IPS DF 6.9 (cell line): ENCODE measurements around the gene PCIF1.
"Not testable (repeated sequence)": the region's sequence is repeated elsewhere in the genome, so short reads cannot be mapped to it uniquely, and the experiment has no call there.

ENCODE experiments used
- DNase-seq: peaks from one replicate; pipeline ENCODE4 v3.0.0-alpha.2; 2013; ENCODE audit warnings: low read depth, low spot score
- H3K27ac ChIP-seq: one replicate; pipeline ENCODE4 v1.5.1; 2013; ENCODE audit warnings: low read length, control low read depth
- H3K27me3 ChIP-seq: 2 replicates; pipeline ENCODE4 v1.6.1; 2013; ENCODE audit warnings: mild to moderate bottlenecking, low read length; ENCODE audit not compliant: control insufficient read depth, insufficient read depth
- H3K36me3 ChIP-seq: 2 replicates; pipeline ENCODE4 v1.6.1; 2013; ENCODE audit warnings: low read length; ENCODE audit not compliant: control insufficient read depth, insufficient read depth
- H3K4me1 ChIP-seq: 2 replicates; pipeline ENCODE4 v1.6.1; 2013; ENCODE audit warnings: low read length; ENCODE audit not compliant: control insufficient read depth, insufficient read depth
- H3K4me3 ChIP-seq: 2 replicates; pipeline ENCODE4 v1.5.1; 2013; ENCODE audit warnings: mild to moderate bottlenecking, low read length
- H3K9me3 ChIP-seq: 2 replicates; pipeline ENCODE4 v1.6.1; 2013; ENCODE audit warnings: low read length, inconsistent platforms; ENCODE audit not compliant: control insufficient read depth, insufficient read depth
- WGBS: extraction: QIAGEN DNeasy Blood & Tissue Kit; methylation state at CpG from one replicate; pipeline ENCODE4 v1.1.7; 2013; ENCODE audit warnings: mixed read lengths, missing lambda C conversion rate; ENCODE audit not compliant: insufficient read length, insufficient coverage; 5-methylcytosine and 5-hydroxymethylcytosine counted together

The PCIF1 gene

GRCh38 chr20:45893831-45894230, 40.7 kb upstream of the PCIF1 start:
- peaks cover 4% of the 10 kb centered on the region; the same call in 1 of the 2 replicates for H3K36me3 ChIP-seq
- no peak overlapping the region for H3K4me3 ChIP-seq
- H3K4me1 ChIP-seq, result no peaks in the 10 kb centered on the region

GRCh38 chr20:45894797-45895196, 39.7 kb upstream of the PCIF1 start:
- DNase-seq, result no peak
- H3K36me3 ChIP-seq, result peaks cover 7% of the 10 kb centered on the region; the same call in 1 of the 2 replicates
- no peaks in the 10 kb centered on the region for H3K4me1 ChIP-seq
- no peaks in the 10 kb centered on the region for H3K27me3 ChIP-seq
- H3K4me3 ChIP-seq, result no peak overlapping the region
- no peak overlapping the region for H3K27ac ChIP-seq
- H3K9me3 ChIP-seq, result no peaks in the 10 kb centered on the region
- WGBS, result no CpG with 5 or more reads among the region's 12 CpGs

More at GRCh38 chr20:45893831-45894230, 40.7 kb upstream of the PCIF1 start:
- no peaks in the 10 kb centered on the region for H3K27me3 ChIP-seq
- H3K9me3 ChIP-seq, result no peaks in the 10 kb centered on the region
- no peak for DNase-seq
- WGBS, result no CpG with 5 or more reads among the region's 4 CpGs
- no peak overlapping the region for H3K27ac ChIP-seq

- H3K27ac ChIP-seq, result no peak overlapping the region
- H3K4me3 ChIP-seq, result no peak overlapping the region
- no CpG with 5 or more reads among the region's 14 CpGs for WGBS
- peaks cover 10% of the 10 kb centered on the region; the same call in 1 of the 2 replicates for H3K36me3 ChIP-seq
- H3K27me3 ChIP-seq, result no peaks in the 10 kb centered on the region
- H3K4me1 ChIP-seq, result no peaks in the 10 kb centered on the region
- H3K9me3 ChIP-seq, result no peaks in the 10 kb centered on the region
- no peak for DNase-seq
These were observed 37.8 kb upstream of the PCIF1 start for GRCh38 chr20:45896641-45897161.

GRCh38 chr20:45897289-45897688, 37.2 kb upstream of the PCIF1 start:
- Histone ChIP-seq H3K27ac (no peak overlapping the region), H3K36me3 (peaks cover 14% of the 10 kb centered on the region), H3K9me3 (no peaks in the 10 kb centered on the region), H3K4me1 (no peaks in the 10 kb centered on the region), H3K4me3 (no peak overlapping the region), H3K27me3 (no peaks in the 10 kb centered on the region)
- no CpG with 5 or more reads among the region's 2 CpGs for WGBS
- DNase-seq, result no peak

- Histone ChIP-seq H3K4me3 (no peak overlapping the region), H3K9me3 (no peaks in the 10 kb centered on the region), H3K27ac (no peak overlapping the region), H3K36me3 (peaks cover 15% of the 10 kb centered on the region), H3K27me3 (no peaks in the 10 kb centered on the region), H3K4me1 (no peaks in the 10 kb centered on the region)
- DNase-seq, result no peak
- no CpG with 5 or more reads among the region's 7 CpGs for WGBS
These were observed 36.8 kb upstream of the PCIF1 start for GRCh38 chr20:45897692-45898091.

GRCh38 chr20:45898285-45898684, 36.2 kb upstream of the PCIF1 start:
- Histone ChIP-seq H3K9me3 (no peaks in the 10 kb centered on the region), H3K4me1 (no peaks in the 10 kb centered on the region), H3K36me3 (peaks cover 15% of the 10 kb centered on the region), H3K4me3 (no peak overlapping the region), H3K27ac (no peak overlapping the region), H3K27me3 (no peaks in the 10 kb centered on the region)
- no CpG with 5 or more reads among the region's 12 CpGs for WGBS
- DNase-seq, result no peak

- Histone ChIP-seq H3K36me3 (peaks cover 15% of the 10 kb centered on the region), H3K4me1 (no peaks in the 10 kb centered on the region), H3K4me3 (no peak overlapping the region), H3K27ac (no peak overlapping the region), H3K27me3 (no peaks in the 10 kb centered on the region), H3K9me3 (no peaks in the 10 kb centered on the region)
- no CpG with 5 or more reads among the region's 13 CpGs for WGBS
- no peak for DNase-seq
These were observed 35.2 kb upstream of the PCIF1 start for GRCh38 chr20:45899046-45899835.

- H3K4me1 ChIP-seq, DNase-seq, H3K9me3 ChIP-seq, H3K4me3 ChIP-seq, H3K27me3 ChIP-seq, H3K27ac ChIP-seq: not testable (repeated sequence)
- WGBS, result no CpG with 5 or more reads among the region's 6 CpGs
- peaks cover 20% of the 10 kb centered on the region for H3K36me3 ChIP-seq
These were observed 33.2 kb upstream of the PCIF1 start for GRCh38 chr20:45901332-45901731.

- H3K27ac ChIP-seq, result no peak overlapping the region
- H3K36me3 ChIP-seq, result peaks cover 20% of the 10 kb centered on the region
- H3K9me3 ChIP-seq, result no peaks in the 10 kb centered on the region
- no peak overlapping the region for H3K4me3 ChIP-seq
- no CpG with 5 or more reads among the region's 14 CpGs for WGBS
- H3K4me1 ChIP-seq, result no peaks in the 10 kb centered on the region
- no peak for DNase-seq
- no peaks in the 10 kb centered on the region for H3K27me3 ChIP-seq
These were observed 32.2 kb upstream of the PCIF1 start for GRCh38 chr20:45902199-45902701.

GRCh38 chr20:45904583-45905504, 29.6 kb upstream of the PCIF1 start:
- Histone ChIP-seq H3K36me3 (peaks cover 27% of the 10 kb centered on the region), H3K27ac (no peak overlapping the region), H3K4me3 (no peak overlapping the region), H3K4me1 (no peaks in the 10 kb centered on the region), H3K9me3 (no peaks in the 10 kb centered on the region), H3K27me3 (no peaks in the 10 kb centered on the region)
- no CpG with 5 or more reads among the region's 16 CpGs for WGBS
- no peak for DNase-seq
